HG02884 (cell line): ENCODE data around the gene KRT35.

ENCODE experiments used
- ATAC-seq: cut with Tn5 transposase; IDR thresholded peaks from one replicate; pipeline ENCODE4 v1.9.1; 2021; ENCODE audit warnings: mild to moderate bottlenecking, moderate library complexity; ENCODE audit not compliant: unreplicated experiment

KRT35 gene

GRCh38 chr17:41512546-41513167 lies 31.7 kb upstream of the KRT35 start:
- no peak for ATAC-seq

- no peak for ATAC-seq
Measured at GRCh38 chr17:41511716-41512115, 30.8 kb upstream of the KRT35 start.

GRCh38 chr17:41511116-41511515 lies 30.2 kb upstream of the KRT35 start:
- no peak for ATAC-seq

- ATAC-seq: no peak
Measured at GRCh38 chr17:41510251-41511065, 29.5 kb upstream of the KRT35 start.

- ATAC-seq: no peak
Measured at GRCh38 chr17:41507315-41507880, 26.4 kb upstream of the KRT35 start.

GRCh38 chr17:41505809-41506767 lies 25.1 kb upstream of the KRT35 start:
- no peak for ATAC-seq

GRCh38 chr17:41505007-41505808 lies 24.3 kb upstream of the KRT35 start, which contains the start of gene KRT13:
KRT13 (minus strand) TSS chr17:41505612; CDS start chr17:41505550, 62 bp downstream.
- ATAC-seq: no peak

GRCh38 chr17:41504246-41504977 lies 23.5 kb upstream of the KRT35 start:
- no peak for ATAC-seq

- no peak for ATAC-seq
Measured at GRCh38 chr17:41503202-41503601, 22.3 kb upstream of the KRT35 start.

GRCh38 chr17:41500131-41500911 lies 19.4 kb upstream of the KRT35 start:
- ATAC-seq: no peak

- no peak for ATAC-seq
Measured at GRCh38 chr17:41499714-41500113, 18.8 kb upstream of the KRT35 start.

- ATAC-seq: no peak
Measured at GRCh38 chr17:41498276-41498675, 17.3 kb upstream of the KRT35 start.

GRCh38 chr17:41496803-41497484 lies 16.0 kb upstream of the KRT35 start:
- no peak for ATAC-seq

- no peak for ATAC-seq
Measured at GRCh38 chr17:41494524-41494923, 13.6 kb upstream of the KRT35 start.

GRCh38 chr17:41492771-41493170 lies 11.8 kb upstream of the KRT35 start:
- ATAC-seq: no peak

- no peak for ATAC-seq
Measured at GRCh38 chr17:41492351-41492750, 11.4 kb upstream of the KRT35 start.

- ATAC-seq: no peak
Measured at GRCh38 chr17:41491476-41491875, 10.5 kb upstream of the KRT35 start.
